Transverse colon (tissue), 4 donors: Measurements from ENCODE around the gene CDH26.

ENCODE experiments used
- POLR2A ChIP-seq: fragments of 450-650 bp; IDR thresholded peaks from one replicate; pipeline ENCODE4 v1.6.1; 2016; ENCODE audit warnings: antibody characterized with exemption, mild to moderate bottlenecking, moderate library complexity
- POLR2AphosphoS5 ChIP-seq, 3 donors: sonication (generic); formaldehyde crosslinking; IDR thresholded peaks; one replicate each; pipeline ENCODE4 v1.6.1; 2016; ENCODE audit warnings: antibody characterized with exemption in 3 of 3
- TF ChIP-seq, protein P1 (sequence below), 5 experiments: fragments of 200-600 bp in 3 of 5; fragments of 450-650 bp in 2 of 5; sonication (generic) in 3 of 5; IDR thresholded peaks; 1 replicate in 2 of 5; 2 replicates in 3 of 5; pipeline ENCODE4 v1.5.1; 2016 to 2017; ENCODE audit warnings: antibody characterized with exemption in 5 of 5, inconsistent platforms in 3 of 5, mild to moderate bottlenecking in 2 of 5, moderate library complexity in 1 of 5

DNA sequence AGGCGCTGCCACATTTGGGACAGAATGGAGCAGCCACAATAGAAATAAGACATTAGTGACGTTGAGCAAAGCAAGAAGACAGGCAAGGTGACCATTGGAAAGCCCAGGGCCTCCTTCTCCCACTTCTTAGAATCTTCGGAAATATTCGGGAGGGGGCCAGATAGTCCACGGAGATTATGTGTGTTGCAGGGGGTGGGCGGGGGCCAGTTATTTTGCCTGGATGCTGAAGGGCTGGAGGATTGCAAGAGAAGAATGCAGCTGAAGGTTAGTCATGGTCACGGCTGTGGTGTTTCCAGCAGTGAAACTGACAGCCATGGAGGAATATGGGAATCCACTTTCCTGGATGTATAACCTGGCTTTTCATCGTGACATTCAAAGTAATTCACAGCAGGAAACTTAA lies 88.6 kb downstream of the CDH26 start:
- TF ChIP-seq, protein P1, sequence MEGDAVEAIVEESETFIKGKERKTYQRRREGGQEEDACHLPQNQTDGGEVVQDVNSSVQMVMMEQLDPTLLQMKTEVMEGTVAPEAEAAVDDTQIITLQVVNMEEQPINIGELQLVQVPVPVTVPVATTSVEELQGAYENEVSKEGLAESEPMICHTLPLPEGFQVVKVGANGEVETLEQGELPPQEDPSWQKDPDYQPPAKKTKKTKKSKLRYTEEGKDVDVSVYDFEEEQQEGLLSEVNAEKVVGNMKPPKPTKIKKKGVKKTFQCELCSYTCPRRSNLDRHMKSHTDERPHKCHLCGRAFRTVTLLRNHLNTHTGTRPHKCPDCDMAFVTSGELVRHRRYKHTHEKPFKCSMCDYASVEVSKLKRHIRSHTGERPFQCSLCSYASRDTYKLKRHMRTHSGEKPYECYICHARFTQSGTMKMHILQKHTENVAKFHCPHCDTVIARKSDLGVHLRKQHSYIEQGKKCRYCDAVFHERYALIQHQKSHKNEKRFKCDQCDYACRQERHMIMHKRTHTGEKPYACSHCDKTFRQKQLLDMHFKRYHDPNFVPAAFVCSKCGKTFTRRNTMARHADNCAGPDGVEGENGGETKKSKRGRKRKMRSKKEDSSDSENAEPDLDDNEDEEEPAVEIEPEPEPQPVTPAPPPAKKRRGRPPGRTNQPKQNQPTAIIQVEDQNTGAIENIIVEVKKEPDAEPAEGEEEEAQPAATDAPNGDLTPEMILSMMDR (IDR thresholded peaks at IDR 0.05) = no peak
- TF ChIP-seq POLR2A = no peak
- no peak for TF ChIP-seq POLR2AphosphoS5 (IDR thresholded peaks at IDR 0.05)
